ENCODE data around the gene CYTH4.

The CYTH4 gene

GRCh38 chr22:37309211-37310074 lies 27.1 kb downstream of the CYTH4 start:
- no peak overlapping the region for H3K27ac ChIP-seq
- no peak for TF ChIP-seq CTCF (conservative IDR thresholded peaks at IDR 0.05)

DNA sequence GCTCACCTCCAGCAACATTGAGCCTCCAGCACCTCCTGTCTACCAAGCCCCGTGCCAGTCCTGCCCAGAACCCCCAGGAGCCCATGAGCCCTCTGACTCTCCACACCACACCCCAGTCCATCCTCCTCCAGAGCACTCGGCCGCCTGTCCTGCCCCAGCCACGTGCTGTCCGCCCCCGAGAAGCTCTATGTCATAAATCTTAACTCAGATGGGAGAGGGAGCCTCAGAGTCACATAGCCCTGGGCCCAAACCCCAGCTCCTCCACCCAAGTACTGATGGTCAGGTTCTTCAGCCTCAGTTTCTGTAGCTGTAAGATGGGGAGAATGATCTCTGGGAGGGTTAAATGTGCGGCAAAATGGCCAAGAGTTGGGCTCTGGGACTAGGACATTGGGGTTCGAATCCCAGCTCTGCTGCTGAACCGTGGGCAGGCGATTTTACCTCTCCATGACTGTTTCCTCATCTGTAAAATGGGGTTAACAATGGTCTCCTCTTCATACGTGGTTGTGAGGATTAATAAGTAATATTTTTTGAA lies 27.8 kb downstream of the CYTH4 start:
- no peak overlapping the region for H3K27ac ChIP-seq
- TF ChIP-seq CTCF (conservative IDR thresholded peaks at IDR 0.05) = no peak

- no peak overlapping the region for H3K27ac ChIP-seq
- no peak for TF ChIP-seq CTCF (conservative IDR thresholded peaks at IDR 0.05)
Measured at GRCh38 chr22:37310815-37311595, 28.7 kb downstream of the CYTH4 start.

DNA sequence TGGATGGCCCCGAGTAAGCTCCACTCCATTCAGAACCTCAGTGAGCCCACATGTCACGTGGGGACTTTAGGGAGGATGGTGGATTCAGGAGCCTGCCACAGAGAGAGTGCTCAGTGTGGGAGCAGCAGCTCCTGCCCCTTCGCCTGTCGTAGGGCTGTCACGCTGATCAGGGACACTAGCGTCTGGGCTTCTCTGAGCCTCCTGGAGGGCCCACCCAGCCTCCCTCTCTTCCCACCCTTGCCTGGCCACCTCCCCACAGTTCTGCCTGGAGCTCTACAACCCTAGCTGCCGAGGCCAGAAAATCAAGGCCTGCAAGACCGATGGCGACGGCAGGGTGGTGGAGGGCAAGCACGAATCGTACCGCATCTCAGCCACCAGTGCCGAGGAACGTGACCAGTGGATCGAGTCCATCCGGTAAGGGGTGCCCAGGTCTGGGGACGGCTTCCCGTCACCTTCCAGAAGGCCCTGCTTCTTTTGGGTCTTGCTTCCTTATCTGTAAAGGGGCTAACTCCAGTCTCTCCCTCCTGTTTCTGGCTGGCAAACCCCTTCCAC lies 29.5 kb downstream of the CYTH4 start:
- TF ChIP-seq CTCF (conservative IDR thresholded peaks at IDR 0.05) = no peak
- no peak overlapping the region for H3K27ac ChIP-seq

- H3K27ac ChIP-seq = no peak overlapping the region
- TF ChIP-seq CTCF (conservative IDR thresholded peaks at IDR 0.05) = no peak
Measured at GRCh38 chr22:37312549-37313183, 30.4 kb downstream of the CYTH4 start.

- no peak for TF ChIP-seq CTCF (conservative IDR thresholded peaks at IDR 0.05)
- no peak overlapping the region for H3K27ac ChIP-seq
Measured at GRCh38 chr22:37313376-37314314, 31.3 kb downstream of the CYTH4 start.
